Gastroesophageal sphincter (tissue), 4 donors: Measurements from ENCODE around the gene RANBP17. TPM values are rescaled to one million over a fixed set of nuclear protein-coding genes. Genes with fewer than 3 reads are reported as not detected.

Experiments
- ATAC-seq: fragments of 150-250 bp; one replicate; pipeline ENCODE4 v1.9.1; 2016; ENCODE audit warnings: mild to moderate bottlenecking, moderate library complexity
- H3K27ac ChIP-seq, 4 donors: fragments of 200-600 bp; sonication (generic) in 3 of 4; 1 replicate in 3 of 4; 2 replicates in 1 of 4; pipeline ENCODE4 v1.5.1; 2016 to 2019
- H3K27me3 ChIP-seq: fragments of 200-600 bp; sonication (generic); one replicate; pipeline ENCODE4 v1.5.1; 2019
- H3K36me3 ChIP-seq, 2 donors: fragments of 200-600 bp; sonication (generic); one replicate each; pipeline ENCODE4 v1.5.1; 2019; ENCODE audit warnings: control low read depth in 1 of 2
- H3K4me1 ChIP-seq, 3 donors: fragments of 200-600 bp; sonication (generic); 1 replicate in 2 of 3; 2 replicates in 1 of 3; pipeline ENCODE4 v1.5.1; 2016 to 2019; ENCODE audit warnings: control low read depth in 2 of 3
- H3K4me3 ChIP-seq, 2 donors: fragments of 200-600 bp; sonication (generic); one replicate each; pipeline ENCODE4 v1.5.1; 2019; ENCODE audit warnings: mild to moderate bottlenecking in 1 of 2, moderate library complexity in 1 of 2
- H3K9me3 ChIP-seq, 3 donors: fragments of 200-600 bp; sonication (generic); one replicate each; pipeline ENCODE4 v1.5.1; 2017 to 2019; ENCODE audit warnings: control low read depth in 2 of 3
- CTCF ChIP-seq, 4 experiments: fragments of 200-600 bp in 2 of 4; fragments of 450-650 bp in 2 of 4; sonication (generic) in 1 of 4; IDR thresholded peaks; one replicate each; pipeline ENCODE4 v1.5.1; 2017 to 2019; ENCODE audit warnings: antibody characterized with exemption in 4 of 4, mild to moderate bottlenecking in 2 of 4, moderate library complexity in 2 of 4
- EP300 ChIP-seq: sonication (generic); formaldehyde crosslinking; IDR thresholded peaks from one replicate; pipeline ENCODE4 v1.6.1; 2017; ENCODE audit warnings: antibody characterized with exemption, mild to moderate bottlenecking
- POLR2A ChIP-seq, 2 donors: fragments of 450-650 bp; IDR thresholded peaks; one replicate each; pipeline ENCODE4 v1.6.1; 2017; ENCODE audit warnings: antibody characterized with exemption in 2 of 2, mild to moderate bottlenecking in 2 of 2, moderate library complexity in 1 of 2
- POLR2AphosphoS5 ChIP-seq: sonication (generic); formaldehyde crosslinking; IDR thresholded peaks from one replicate; pipeline ENCODE4 v1.6.1; 2017; ENCODE audit warnings: antibody characterized with exemption
- WGBS, 2 donors: methylation state at CpG; one replicate each; pipeline ENCODE4 v1.1.5; 2018; ENCODE audit warnings: low coverage in 1 of 2; 5-methylcytosine and 5-hydroxymethylcytosine counted together
- total RNA-seq, 4 donors: library from RNA; depleted of rRNA; stranded (reverse); fragments of >200 nt; gene quantifications; one replicate each; pipeline ENCODE4 v1.1.0, GENCODE V29; 2016

The RANBP17 gene
- total RNA-seq, 4 donors from 2014 or later, result 7.7 to 21.7 (median 13.8) TPM

GRCh38 chr5:171263181-171263580 is 401.4 kb downstream of the RANBP17 start:
- no peak for ATAC-seq
- TF ChIP-seq POLR2AphosphoS5, result no peak
- TF ChIP-seq EP300, result no peak
- TF ChIP-seq CTCF (IDR thresholded peaks at IDR 0.05), result no peak
- no peak for TF ChIP-seq POLR2A (IDR thresholded peaks at IDR 0.05)
- Histone ChIP-seq H3K36me3 (no peaks in the 10 kb centered on the region), H3K4me3 (no peak overlapping the region), H3K27ac (no peak overlapping the region), H3K9me3 (no peaks in the 10 kb centered on the region), H3K27me3 (no peaks in the 10 kb centered on the region), H3K4me1 (no peaks in the 10 kb centered on the region)

GRCh38 chr5:171264843-171265242 is 403.0 kb downstream of the RANBP17 start:
- no peaks in the 10 kb centered on the region for H3K27me3 ChIP-seq
- no peak overlapping the region for H3K4me3 ChIP-seq
- H3K27ac ChIP-seq, result no peak overlapping the region
- H3K36me3 ChIP-seq, result no peaks in the 10 kb centered on the region
- H3K9me3 ChIP-seq, result no peaks in the 10 kb centered on the region
- 90% methylated on average over 2 of the region's 2 CpGs; no CpG with 5 or more reads in 1 of the 2 donors for WGBS, 2 donors
- no peak for TF ChIP-seq POLR2AphosphoS5
- TF ChIP-seq CTCF (IDR thresholded peaks at IDR 0.05), result no peak
- no peak for TF ChIP-seq POLR2A (IDR thresholded peaks at IDR 0.05)
- TF ChIP-seq EP300, result no peak
- no peaks in the 10 kb centered on the region for H3K4me1 ChIP-seq
- no peak for ATAC-seq

- Histone ChIP-seq H3K27ac (no peak overlapping the region), H3K4me3 (no peak overlapping the region), H3K4me1 (no peaks in the 10 kb centered on the region), H3K9me3 (no peaks in the 10 kb centered on the region), H3K36me3 (no peaks in the 10 kb centered on the region), H3K27me3 (no peaks in the 10 kb centered on the region)
- 76 to 84% methylated on average over 7 of the region's 7 CpGs for WGBS, 2 donors
- TF ChIP-seq CTCF (IDR thresholded peaks at IDR 0.05) (no peak), POLR2A (IDR thresholded peaks at IDR 0.05) (no peak), EP300 (no peak), POLR2AphosphoS5 (no peak)
- no peak for ATAC-seq
Measured at GRCh38 chr5:171268700-171269620, 407.1 kb downstream of the RANBP17 start.

GRCh38 chr5:171269717-171270116 is 407.9 kb downstream of the RANBP17 start:
- H3K4me3 ChIP-seq, result no peak overlapping the region
- ATAC-seq, result no peak
- TF ChIP-seq POLR2AphosphoS5, result no peak
- no peak for TF ChIP-seq POLR2A (IDR thresholded peaks at IDR 0.05)
- WGBS, 2 donors, result 85 to 92% methylated on average over 2 of the region's 2 CpGs
- H3K27me3 ChIP-seq, result no peaks in the 10 kb centered on the region
- H3K9me3 ChIP-seq, result no peaks in the 10 kb centered on the region
- no peaks in the 10 kb centered on the region for H3K4me1 ChIP-seq
- H3K36me3 ChIP-seq, result no peaks in the 10 kb centered on the region
- no peak overlapping the region for H3K27ac ChIP-seq

GRCh38 chr5:171270136-171270535 is 408.3 kb downstream of the RANBP17 start:
- Histone ChIP-seq H3K27me3 (no peaks in the 10 kb centered on the region), H3K4me3 (no peak overlapping the region), H3K9me3 (no peaks in the 10 kb centered on the region), H3K4me1 (no peaks in the 10 kb centered on the region), H3K27ac (no peak overlapping the region), H3K36me3 (no peaks in the 10 kb centered on the region)
- TF ChIP-seq CTCF (IDR thresholded peaks at IDR 0.05) (no peak), EP300 (no peak), POLR2AphosphoS5 (no peak), POLR2A (IDR thresholded peaks at IDR 0.05) (no peak)
- 93 to 97% methylated on average over 3 of the region's 3 CpGs for WGBS, 2 donors
- ATAC-seq, result no peak
